ENCODE measurements around the gene FRMD4A. TPM values are rescaled to one million over a fixed set of nuclear protein-coding genes. Genes with fewer than 3 reads are reported as not detected.

The FRMD4A gene
- total RNA-seq, 1 experiment from 2014 or later, result 0.23 TPM

DNA sequence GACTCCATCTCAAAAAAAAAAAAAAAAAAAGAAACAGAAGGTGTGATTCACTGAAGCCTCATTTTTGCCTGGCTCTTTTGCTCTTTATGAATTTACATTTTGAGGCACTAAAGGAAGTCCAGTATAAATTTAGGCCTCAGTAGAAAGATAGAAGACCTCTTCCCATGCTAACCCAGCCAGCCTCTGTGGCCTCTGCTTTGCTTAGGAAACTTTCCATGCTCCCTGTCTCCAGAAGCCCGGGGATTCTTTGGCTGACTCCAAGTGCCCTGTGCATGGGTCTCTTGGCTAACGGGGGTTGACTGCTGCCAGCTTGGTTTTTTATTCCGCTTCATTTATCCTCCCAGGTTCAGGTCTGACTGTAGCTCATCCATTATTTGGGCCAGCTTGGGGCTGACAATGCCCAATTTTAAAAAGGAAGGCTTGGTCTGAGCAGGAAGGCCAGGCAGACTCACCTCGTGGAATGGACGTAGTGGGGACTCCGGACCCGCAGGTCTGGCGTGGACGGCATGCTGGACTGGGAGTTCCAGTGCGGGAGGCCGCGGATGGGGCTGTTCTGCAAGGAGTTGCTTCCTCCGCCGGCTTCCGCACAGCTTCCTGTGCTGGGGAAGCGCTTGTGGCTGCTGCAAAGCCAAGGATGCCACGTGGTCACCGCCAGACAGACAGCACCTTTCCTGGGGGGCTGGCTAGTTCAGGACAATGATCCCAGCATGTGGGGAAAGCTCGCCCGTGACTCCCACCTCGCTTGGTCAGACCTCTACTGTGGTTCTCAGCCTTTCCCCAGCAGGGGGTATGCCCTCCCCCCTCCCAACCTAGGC is 671.6 kb downstream of the FRMD4A start:
- H3K27me3 Mint-ChIP-seq (ENCODE audit: insufficient read depth, unreplicated experiment), result no peaks in the 10 kb centered on the region
- TF ChIP-seq, protein P1, sequence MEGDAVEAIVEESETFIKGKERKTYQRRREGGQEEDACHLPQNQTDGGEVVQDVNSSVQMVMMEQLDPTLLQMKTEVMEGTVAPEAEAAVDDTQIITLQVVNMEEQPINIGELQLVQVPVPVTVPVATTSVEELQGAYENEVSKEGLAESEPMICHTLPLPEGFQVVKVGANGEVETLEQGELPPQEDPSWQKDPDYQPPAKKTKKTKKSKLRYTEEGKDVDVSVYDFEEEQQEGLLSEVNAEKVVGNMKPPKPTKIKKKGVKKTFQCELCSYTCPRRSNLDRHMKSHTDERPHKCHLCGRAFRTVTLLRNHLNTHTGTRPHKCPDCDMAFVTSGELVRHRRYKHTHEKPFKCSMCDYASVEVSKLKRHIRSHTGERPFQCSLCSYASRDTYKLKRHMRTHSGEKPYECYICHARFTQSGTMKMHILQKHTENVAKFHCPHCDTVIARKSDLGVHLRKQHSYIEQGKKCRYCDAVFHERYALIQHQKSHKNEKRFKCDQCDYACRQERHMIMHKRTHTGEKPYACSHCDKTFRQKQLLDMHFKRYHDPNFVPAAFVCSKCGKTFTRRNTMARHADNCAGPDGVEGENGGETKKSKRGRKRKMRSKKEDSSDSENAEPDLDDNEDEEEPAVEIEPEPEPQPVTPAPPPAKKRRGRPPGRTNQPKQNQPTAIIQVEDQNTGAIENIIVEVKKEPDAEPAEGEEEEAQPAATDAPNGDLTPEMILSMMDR (IDR thresholded peaks at IDR 0.05; ENCODE audit: unreplicated experiment), result no peak
- H3K36me3 Mint-ChIP-seq (ENCODE audit: insufficient read depth, unreplicated experiment), result peaks cover 5% of the 10 kb centered on the region
- CTCF ChIA-PET, result interaction anchor here (0.5 to 2.7 kb wide), 28 partner anchors 10 to 992 kb away, joined by 3 to 46 read pairs (median 4); no protein-coding TSS in a partner anchor
- no peak for DNase-seq (ENCODE audit: unreplicated experiment)
- BruUV-seq (replicated peaks), result no TSS peak
- peaks cover 17% of the 10 kb centered on the region for H3K4me1 Mint-ChIP-seq (ENCODE audit: insufficient read depth, unreplicated experiment)
- POLR2A ChIA-PET, result interaction anchor here (0.7 to 1.3 kb wide), 5 partner anchors 11 to 1286 kb away, joined by 3 to 9 read pairs (median 4); no protein-coding TSS in a partner anchor
- H3K9me3 Mint-ChIP-seq (ENCODE audit: unreplicated experiment), result no peaks in the 10 kb centered on the region
- intact Hi-C loops (cut with micrococcal nuclease), result no loop called here
- no peak overlapping the region for H3K27ac Mint-ChIP-seq (ENCODE audit: low read depth, unreplicated experiment)
- no peak overlapping the region for H3K4me3 Mint-ChIP-seq (ENCODE audit: unreplicated experiment)

DNA sequence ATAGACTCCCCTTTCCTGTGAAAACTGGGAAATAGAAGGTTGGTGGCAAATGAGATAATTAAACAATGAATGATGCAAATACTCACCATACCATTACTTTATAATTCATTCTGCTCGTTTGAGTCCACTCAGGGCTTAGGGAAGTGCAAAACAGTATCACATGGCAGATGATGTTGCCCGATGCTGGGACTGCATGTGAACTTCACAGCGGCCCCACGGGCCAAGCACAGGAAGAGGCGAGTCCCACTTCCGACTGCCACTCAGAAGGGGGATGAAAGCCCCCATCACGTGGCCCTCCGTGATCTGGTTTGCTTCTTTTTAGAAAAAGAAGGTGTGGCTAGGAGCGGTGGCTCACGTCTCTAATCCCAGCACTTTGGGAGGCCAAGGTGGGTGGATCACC is 672.5 kb downstream of the FRMD4A start:
- POLR2A ChIA-PET, result interaction anchor here (0.5 kb wide), 1 partner anchor 72 kb away, joined by 3 read pairs; the partner anchor contains the start of gene PRPF18

DNA sequence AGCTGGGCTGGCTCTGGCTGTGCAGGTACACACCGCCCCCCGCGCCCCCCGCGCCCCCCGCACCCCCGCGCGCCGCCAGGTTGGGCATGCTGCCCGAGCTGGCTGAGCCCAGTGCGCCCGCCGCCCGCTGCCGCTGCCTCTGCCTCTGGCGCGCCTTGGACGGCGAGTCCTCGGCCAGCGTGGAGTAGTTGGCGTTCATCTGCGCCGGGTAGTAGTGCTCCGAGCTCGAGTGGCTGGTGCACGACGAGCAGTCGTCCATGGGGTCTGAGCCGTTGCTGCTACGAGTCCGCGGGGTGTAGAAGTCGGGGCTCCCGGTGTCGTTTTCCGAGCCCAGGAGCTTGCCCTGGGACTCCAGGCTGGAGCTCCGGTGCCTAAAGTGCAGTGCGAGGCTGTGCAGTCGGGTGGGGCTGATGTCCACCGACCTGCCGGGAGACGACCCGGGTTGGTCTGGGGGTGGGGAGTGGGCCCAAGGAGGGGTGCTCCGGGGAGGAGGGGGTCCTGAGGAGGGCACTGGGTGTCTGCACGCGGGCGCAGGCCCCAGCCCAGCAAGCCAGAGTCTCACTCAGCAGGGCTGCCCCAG is 673.5 kb downstream of the FRMD4A start:
- TF ChIP-seq, protein P1 (IDR thresholded peaks at IDR 0.05; ENCODE audit: unreplicated experiment), result no peak
- CTCF ChIA-PET, result interaction anchor here (0.9 to 1.0 kb wide), 3 partner anchors 10 to 285 kb away, joined by 3 to 6 read pairs (median 3); no protein-coding TSS in a partner anchor
- no peak for DNase-seq (ENCODE audit: unreplicated experiment)
- Mint-ChIP-seq H3K4me1 (ENCODE audit: insufficient read depth, unreplicated experiment) (peaks cover 17% of the 10 kb centered on the region), H3K27ac (ENCODE audit: low read depth, unreplicated experiment) (no peak overlapping the region), H3K36me3 (ENCODE audit: insufficient read depth, unreplicated experiment) (peaks cover 11% of the 10 kb centered on the region), H3K9me3 (ENCODE audit: unreplicated experiment) (no peaks in the 10 kb centered on the region), H3K27me3 (ENCODE audit: insufficient read depth, unreplicated experiment) (no peaks in the 10 kb centered on the region), H3K4me3 (ENCODE audit: unreplicated experiment) (no peak overlapping the region)
- no TSS peak for BruUV-seq (replicated peaks)
- intact Hi-C loops (cut with micrococcal nuclease), result no loop called here
- POLR2A ChIA-PET, result no interaction called here

More for the DNA sequence above, 672.5 kb downstream of the FRMD4A start:
- Mint-ChIP-seq H3K4me3 (ENCODE audit: unreplicated experiment) (no peak overlapping the region), H3K27me3 (ENCODE audit: insufficient read depth, unreplicated experiment) (no peaks in the 10 kb centered on the region), H3K4me1 (ENCODE audit: insufficient read depth, unreplicated experiment) (peaks cover 17% of the 10 kb centered on the region), H3K36me3 (ENCODE audit: insufficient read depth, unreplicated experiment) (peaks cover 11% of the 10 kb centered on the region), H3K9me3 (ENCODE audit: unreplicated experiment) (no peaks in the 10 kb centered on the region), H3K27ac (ENCODE audit: low read depth, unreplicated experiment) (no peak overlapping the region)
- TF ChIP-seq, protein P1 (IDR thresholded peaks at IDR 0.05; ENCODE audit: unreplicated experiment), result no peak
- CTCF ChIA-PET, result interaction anchor here (0.9 kb wide), 1 partner anchor 11 kb away, joined by 6 read pairs; no protein-coding TSS in a partner anchor
- intact Hi-C loops (cut with micrococcal nuclease), result no loop called here
- DNase-seq (ENCODE audit: unreplicated experiment), result no peak
- no TSS peak for BruUV-seq (replicated peaks)

DNA sequence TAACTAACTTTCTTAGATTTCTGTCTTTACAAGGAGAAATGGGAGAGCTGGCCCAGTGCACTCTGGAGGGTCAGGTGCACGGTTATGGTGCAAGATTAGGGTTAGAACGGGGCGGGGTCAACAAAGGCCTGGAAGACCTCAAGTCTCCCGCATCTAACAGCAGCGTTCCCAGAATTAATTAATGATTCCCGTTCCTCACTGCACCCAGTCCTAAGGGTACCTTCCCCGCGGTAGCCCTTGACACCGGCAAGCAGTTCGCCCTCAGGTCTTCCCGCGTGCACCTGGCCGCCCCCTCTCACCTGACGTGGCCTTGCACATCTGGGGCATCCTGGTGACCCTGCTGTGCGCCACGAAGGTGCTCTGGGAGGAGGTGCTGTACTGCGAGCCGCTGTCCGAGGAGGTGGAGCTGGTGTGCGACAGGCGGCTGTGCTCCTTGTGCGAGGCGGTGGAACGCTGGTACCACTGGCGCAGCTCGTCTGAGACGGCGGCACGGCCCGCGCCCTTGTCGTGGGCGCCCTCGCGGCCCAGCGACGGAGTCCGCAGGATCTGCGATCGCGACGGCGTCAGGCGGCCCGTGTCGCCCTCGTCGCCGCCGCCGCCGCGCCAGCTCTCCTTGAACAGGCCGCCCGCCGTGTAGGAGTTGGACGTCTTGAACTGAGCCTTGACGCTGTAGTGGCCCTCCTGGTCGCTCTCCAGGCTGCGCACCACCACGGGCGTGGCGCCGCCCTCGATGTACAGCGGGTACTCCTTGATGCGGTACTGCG is 674.2 kb downstream of the FRMD4A start:
- Mint-ChIP-seq H3K4me1 (ENCODE audit: insufficient read depth, unreplicated experiment) (peaks cover 17% of the 10 kb centered on the region), H3K9me3 (ENCODE audit: unreplicated experiment) (no peaks in the 10 kb centered on the region), H3K4me3 (ENCODE audit: unreplicated experiment) (no peak overlapping the region), H3K27ac (ENCODE audit: low read depth, unreplicated experiment) (no peak overlapping the region), H3K27me3 (ENCODE audit: insufficient read depth, unreplicated experiment) (no peaks in the 10 kb centered on the region), H3K36me3 (ENCODE audit: insufficient read depth, unreplicated experiment) (peaks cover 11% of the 10 kb centered on the region)
- no peak for DNase-seq (ENCODE audit: unreplicated experiment)
- CTCF ChIA-PET, result no interaction called here
- intact Hi-C loops (cut with micrococcal nuclease), result no loop called here
- BruUV-seq (replicated peaks), result no TSS peak
- POLR2A ChIA-PET, result no interaction called here
- TF ChIP-seq, protein P1 (IDR thresholded peaks at IDR 0.05; ENCODE audit: unreplicated experiment), result no peak

Measured in MCF 10A (cell line).